HAP-1 (cell line): ENCODE data around the gene TIMM44.
"Not testable (repeated sequence)": the region's sequence is repeated elsewhere in the genome, so short reads cannot be mapped to it uniquely, and the experiment has no call there.

Source experiments
- DNase-seq, 2 experiments: peaks; one replicate each; pipeline ENCODE4 v3.0.0-alpha.2; 2016 to 2020; ENCODE audit warnings: low spot score in 2 of 2
- H3K27me3 ChIP-seq: fragments of 250-450 bp; sonication (Bioruptor Pico); 2 replicates; pipeline ENCODE4 v1.5.1; 2020; ENCODE audit warnings: low read depth, mild to moderate bottlenecking, moderate library complexity
- H3K36me3 ChIP-seq: fragments of 250-450 bp; sonication (Bioruptor Pico); replicated peaks from 2 replicates; pipeline ENCODE4 v1.5.1; 2020; ENCODE audit warnings: mild to moderate bottlenecking
- H3K4me1 ChIP-seq: fragments of 250-450 bp; sonication (Bioruptor Pico); 2 replicates; pipeline ENCODE4 v1.5.1; 2020; ENCODE audit warnings: mild to moderate bottlenecking
- H3K4me3 ChIP-seq: fragments of 250-450 bp; sonication (Bioruptor Pico); 2 replicates; pipeline ENCODE4 v1.5.1; 2020; ENCODE audit warnings: mild to moderate bottlenecking, moderate library complexity
- H3K9me3 ChIP-seq: fragments of 250-450 bp; sonication (Bioruptor Pico); 2 replicates; pipeline ENCODE4 v1.5.1; 2020; ENCODE audit warnings: mild to moderate bottlenecking, moderate library complexity
- in situ Hi-C: fragments of 300-500 bp; cut with MboI; formaldehyde crosslinking; loops from 3 replicates; pipeline ENCODE4 v1.14.3; 2020; ENCODE audit warnings: low sequenced_read_pairs, inconsistent platforms, mixed read lengths

TIMM44 gene

DNA sequence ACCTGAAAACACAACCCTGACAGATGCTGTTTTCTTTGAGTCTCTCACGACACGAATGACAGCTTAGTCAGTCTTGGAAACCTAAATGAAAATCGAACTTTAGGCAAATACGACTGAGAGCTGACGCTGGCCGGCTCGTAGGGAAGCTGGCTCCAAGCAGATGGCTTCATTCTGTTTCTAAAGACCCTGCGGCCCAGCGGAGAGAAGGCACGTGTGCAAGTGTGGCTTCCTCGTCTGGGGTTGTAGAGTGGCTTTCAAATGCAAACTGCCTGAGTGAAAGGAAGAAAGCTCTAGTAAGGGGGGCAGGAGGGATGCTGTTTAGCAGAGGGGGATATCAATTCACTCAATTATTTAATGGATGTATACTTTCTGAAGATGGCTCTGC is 26.1 kb upstream of the TIMM44 start:
- Histone ChIP-seq H3K4me3 (no peak overlapping the region), H3K4me1 (no peaks in the 10 kb centered on the region), H3K9me3 (no peaks in the 10 kb centered on the region), H3K36me3 (peaks cover 88% of the 10 kb centered on the region), H3K27me3 (no peaks in the 10 kb centered on the region)
- in situ Hi-C loops = no loop called here
- DNase-seq = peak in 1 of 2 experiments; percentile 45

DNA sequence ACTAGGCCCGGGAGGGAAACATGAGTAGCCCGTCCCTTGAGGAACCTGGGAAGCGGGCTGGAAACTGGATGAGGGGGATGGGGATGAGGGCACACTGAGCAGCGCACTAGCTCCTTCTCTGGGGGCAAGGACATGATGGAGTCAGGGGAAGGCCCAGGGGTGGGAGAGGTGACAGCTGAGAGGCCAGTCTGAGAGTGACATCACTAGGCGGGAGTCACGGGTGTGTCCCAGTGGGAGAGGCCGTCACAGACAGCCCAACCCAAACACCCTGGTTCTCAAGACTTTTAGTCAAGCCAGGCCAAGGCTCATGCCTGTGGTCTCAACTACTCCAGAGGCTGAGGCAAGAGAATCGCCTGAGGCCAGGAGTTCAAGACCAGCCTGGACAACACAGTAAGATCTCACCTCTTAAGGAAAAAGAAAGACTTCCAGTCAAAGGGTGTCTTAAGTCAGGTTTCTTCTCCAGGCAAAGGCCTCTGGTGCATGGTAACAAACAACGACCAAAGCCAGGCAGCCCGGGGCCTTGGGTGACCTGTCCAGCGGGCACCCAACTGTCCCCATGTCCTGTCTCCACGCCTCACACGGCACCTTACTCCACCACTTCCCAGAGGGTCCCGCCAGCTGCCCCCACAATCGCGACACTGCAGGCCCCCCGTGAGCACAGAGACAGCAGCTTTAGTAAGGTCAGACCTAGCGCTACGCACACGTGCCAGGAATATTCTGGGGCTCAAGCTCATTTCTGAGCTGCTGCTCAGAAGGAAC is 25.5 kb upstream of the TIMM44 start:
- H3K9me3 ChIP-seq = no peaks in the 10 kb centered on the region
- H3K4me3 ChIP-seq = no peak overlapping the region
- H3K4me1 ChIP-seq = no peaks in the 10 kb centered on the region
- no peak for DNase-seq
- in situ Hi-C loops = no loop called here
- no peaks in the 10 kb centered on the region for H3K27me3 ChIP-seq
- H3K36me3 ChIP-seq = peaks cover 87% of the 10 kb centered on the region

DNA sequence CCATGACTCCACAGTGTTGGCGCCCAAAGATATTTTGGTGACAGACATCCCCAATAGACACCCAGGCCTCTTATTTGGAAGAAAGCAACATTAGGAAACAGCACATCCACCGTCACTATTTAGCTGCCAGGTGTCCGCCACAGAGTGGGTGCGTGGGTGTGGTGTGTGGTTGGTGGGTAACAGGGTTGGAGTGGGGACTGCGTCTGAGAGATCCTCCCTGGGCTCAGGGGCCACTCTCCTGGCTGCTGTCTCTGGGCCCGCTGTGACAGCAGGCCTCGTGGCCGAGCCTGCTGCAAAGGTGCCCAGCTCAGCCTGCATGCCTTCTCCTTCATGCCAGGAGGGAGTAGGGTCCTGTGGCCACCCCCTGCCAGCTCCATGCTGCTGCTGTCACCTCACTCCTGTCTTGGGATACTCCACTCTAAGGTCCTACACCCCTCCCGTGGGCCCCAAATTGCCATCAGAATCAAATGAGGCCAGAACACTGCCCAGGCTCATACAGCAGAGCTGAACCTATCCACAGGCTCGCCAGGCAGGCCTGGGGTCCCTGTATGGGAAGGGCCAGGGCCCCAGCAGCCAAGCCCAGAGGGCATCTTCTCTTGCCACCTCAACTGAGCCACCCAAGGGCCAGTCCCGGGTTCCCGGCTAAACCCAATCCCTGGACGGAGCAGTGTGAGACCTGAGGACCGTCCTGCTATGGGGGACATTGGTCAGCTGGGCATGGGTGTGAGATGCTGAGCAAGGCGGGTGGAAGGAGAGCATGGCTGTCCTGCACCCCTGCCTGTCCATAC is 24.7 kb upstream of the TIMM44 start:
- in situ Hi-C loops = no loop called here
- Histone ChIP-seq H3K27me3 (no peaks in the 10 kb centered on the region), H3K4me3 (no peak overlapping the region), H3K9me3 (no peaks in the 10 kb centered on the region), H3K36me3 (peaks cover 87% of the 10 kb centered on the region), H3K4me1 (no peaks in the 10 kb centered on the region)
- DNase-seq = no peak

DNA sequence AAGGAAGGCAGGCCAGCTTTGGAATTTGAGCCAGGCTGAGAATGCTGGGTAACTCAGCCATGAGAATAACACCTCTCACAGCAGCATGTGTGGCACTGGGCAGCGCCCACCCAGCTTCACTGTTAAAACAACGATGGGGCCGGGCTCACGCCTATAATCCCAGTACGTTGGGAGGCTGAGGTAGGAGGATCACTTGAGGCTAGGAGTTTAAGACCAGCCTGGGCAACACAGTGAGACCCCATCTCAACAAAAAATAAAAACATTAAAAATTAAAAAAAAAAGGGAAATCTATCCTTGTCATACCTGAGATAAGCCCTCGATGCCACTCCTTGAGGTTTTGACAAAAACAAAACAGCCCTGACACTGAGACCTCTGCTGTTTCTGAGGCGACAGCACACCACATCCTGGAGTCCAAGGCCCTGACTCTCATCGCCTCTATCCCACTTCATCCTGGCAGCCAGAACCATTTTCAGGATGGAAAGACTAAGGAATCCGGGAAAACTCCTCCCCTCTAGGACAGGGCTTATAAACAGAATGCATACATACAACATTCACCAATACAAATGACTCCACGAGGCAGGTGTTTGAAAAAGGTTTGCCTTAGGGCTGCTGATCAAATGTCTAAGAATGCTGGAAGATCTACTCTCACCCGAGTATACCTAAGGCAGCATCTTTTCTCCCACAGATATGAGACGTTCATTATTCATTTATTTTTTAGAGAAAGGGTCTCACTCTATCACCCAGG is 22.6 kb upstream of the TIMM44 start:
- DNase-seq = no peak
- H3K27me3 ChIP-seq = no peaks in the 10 kb centered on the region
- no peaks in the 10 kb centered on the region for H3K4me1 ChIP-seq
- in situ Hi-C loops = no loop called here
- H3K9me3 ChIP-seq = no peaks in the 10 kb centered on the region
- peaks cover 93% of the 10 kb centered on the region for H3K36me3 ChIP-seq
- no peak overlapping the region for H3K4me3 ChIP-seq

DNA sequence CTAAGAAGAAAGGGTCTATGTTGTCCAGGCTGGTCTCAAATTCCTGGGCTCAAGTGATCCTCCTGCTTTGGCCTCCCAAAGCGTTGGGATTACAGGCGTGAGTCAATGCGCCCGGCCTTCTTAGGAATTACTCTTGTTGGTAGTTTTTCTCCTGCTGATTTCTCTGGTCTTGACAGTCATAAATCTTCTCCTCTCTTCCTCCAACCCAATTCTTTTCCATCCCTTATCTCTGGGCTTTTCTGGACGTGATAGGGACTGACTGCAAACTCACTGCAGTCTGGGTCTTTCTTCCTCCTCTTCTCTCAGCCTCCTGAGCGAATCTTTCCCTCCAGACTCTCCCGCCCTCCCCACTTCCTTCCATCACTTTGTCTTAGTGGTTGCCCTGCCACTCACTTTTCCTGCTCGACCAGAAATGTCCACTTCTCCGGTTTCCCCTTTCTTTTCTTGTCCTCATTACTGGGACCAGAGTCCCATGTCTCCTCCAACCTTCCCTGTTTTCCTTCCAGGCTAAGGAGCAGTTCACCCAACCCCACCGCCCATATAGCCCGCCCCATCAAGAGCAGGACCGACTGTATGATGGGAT is 21.9 kb upstream of the TIMM44 start:
- no peaks in the 10 kb centered on the region for H3K27me3 ChIP-seq
- H3K4me3 ChIP-seq = no peak overlapping the region
- in situ Hi-C loops = no loop called here
- H3K4me1 ChIP-seq = no peaks in the 10 kb centered on the region
- H3K36me3 ChIP-seq = peaks cover 87% of the 10 kb centered on the region
- H3K9me3 ChIP-seq = no peaks in the 10 kb centered on the region
- no peak for DNase-seq

DNA sequence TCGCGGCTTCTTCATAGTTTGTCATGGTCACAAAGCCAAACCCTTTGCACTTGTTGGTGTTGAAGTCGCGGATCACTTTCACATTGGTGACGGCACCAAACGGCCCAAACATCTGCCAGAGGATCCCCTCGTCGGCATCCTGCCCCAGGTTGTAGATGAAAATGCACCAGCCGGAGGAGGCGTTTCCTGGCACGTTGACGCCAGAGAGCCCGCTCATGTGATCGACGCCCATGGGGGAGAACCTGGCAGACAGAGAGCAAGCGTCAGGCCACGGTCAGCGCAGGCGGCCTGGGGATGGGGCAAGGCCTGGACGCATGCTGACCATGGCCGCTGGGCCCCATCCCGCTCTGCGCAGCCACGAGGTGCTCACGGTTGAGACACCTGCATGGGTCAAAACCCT is 20.1 kb upstream of the TIMM44 start:
- H3K4me1 ChIP-seq = no peaks in the 10 kb centered on the region
- H3K27me3 ChIP-seq = no peaks in the 10 kb centered on the region
- no peaks in the 10 kb centered on the region for H3K9me3 ChIP-seq
- H3K36me3 ChIP-seq = peaks cover 72% of the 10 kb centered on the region
- no peak for DNase-seq
- in situ Hi-C loops = no loop called here
- no peak overlapping the region for H3K4me3 ChIP-seq

DNA sequence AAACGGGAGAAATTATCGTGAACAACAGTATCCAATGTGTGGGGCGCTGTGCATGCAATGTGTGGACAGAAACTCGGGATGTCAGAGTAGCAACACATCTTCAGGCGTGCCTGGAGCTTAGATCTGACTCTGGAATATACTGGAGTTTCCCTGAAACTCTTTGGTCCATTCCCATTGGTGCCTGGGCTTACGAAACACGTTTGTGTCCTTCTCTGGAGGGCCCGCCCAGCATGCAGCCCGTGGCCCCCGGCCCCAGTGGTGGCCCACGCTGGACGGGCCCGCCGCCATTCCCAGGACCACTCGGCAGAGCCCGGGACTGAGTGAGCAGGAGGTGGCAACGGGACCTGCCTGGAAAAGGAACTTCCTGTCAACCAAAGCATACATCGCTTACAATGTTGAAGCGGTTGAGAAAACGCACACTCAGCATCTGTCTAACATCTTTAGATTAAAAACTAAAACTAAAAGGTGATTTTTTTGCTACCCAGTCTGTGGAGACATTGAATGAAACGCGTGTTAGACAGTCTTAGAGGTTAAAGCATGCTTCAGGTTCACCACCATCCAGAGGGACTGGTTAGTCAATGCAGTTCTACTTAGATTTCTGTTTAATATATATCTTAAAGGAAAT is 19.3 kb upstream of the TIMM44 start:
- Histone ChIP-seq H3K36me3 (peaks cover 71% of the 10 kb centered on the region), H3K27me3 (no peaks in the 10 kb centered on the region), H3K4me1 (no peaks in the 10 kb centered on the region), H3K9me3 (no peaks in the 10 kb centered on the region), H3K4me3 (no peak overlapping the region)
- no peak for DNase-seq
- in situ Hi-C loops = no loop called here

DNA sequence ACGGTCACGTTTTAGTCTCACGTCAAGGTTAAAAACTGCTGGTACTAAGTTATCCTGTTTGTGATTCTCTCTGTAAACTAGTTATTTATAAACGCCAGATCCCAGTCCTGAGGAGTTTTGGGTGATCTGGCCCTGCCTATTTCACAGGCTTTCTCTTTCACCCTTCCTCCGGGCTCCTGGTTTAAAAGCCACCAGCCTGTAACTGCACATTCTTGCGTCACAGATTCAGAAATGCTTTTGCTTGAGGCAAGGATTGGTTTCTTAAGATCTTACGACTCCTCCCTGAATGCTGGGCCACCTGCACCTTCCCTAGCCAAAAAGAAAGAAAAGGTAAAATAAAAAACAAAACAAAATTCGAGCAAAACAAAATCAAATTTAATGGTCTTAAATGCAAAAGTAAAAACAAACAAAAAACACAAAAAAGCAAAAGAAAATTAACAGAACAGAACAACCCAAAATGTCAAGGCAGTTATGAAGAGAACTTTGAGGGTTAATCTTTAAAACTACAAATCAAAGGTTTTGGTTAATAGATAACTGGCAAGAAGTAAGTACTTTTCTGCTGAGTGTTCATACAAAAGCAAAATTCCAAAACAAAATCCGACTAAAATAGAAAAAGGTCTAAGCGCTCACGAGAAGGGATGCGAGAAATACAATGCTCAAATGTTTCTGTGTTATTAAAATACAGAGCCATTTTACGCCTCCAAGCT is 18.6 kb upstream of the TIMM44 start:
- H3K4me3 ChIP-seq = no peak overlapping the region
- DNase-seq = no peak
- peaks cover 64% of the 10 kb centered on the region for H3K36me3 ChIP-seq
- H3K4me1 ChIP-seq = no peaks in the 10 kb centered on the region
- H3K27me3 ChIP-seq = no peaks in the 10 kb centered on the region
- in situ Hi-C loops = no loop called here
- H3K9me3 ChIP-seq = no peaks in the 10 kb centered on the region

DNA sequence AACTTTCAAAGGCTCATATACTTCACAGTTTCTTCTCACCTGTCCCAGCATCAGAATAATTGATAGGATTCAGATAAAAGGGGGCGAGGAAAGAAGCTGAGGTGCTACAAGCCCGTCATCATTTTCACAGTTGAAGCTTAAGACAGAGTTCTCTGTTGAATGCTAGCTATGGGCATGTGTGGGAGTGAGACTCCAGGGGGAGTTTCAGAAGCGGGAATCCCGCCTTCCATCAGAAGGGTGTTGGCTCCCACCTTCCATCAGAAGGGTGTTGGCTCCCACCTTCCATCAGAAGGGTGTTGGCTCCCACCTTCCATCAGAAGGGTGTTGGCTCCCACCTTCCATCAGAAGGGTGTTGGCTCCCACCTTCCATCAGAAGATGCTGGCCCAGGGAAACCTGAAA is 17.6 kb upstream of the TIMM44 start:
- in situ Hi-C loops, H3K4me3 ChIP-seq, H3K4me1 ChIP-seq, DNase-seq, H3K9me3 ChIP-seq, H3K27me3 ChIP-seq: not testable (repeated sequence)
- peaks cover 56% of the 10 kb centered on the region for H3K36me3 ChIP-seq

DNA sequence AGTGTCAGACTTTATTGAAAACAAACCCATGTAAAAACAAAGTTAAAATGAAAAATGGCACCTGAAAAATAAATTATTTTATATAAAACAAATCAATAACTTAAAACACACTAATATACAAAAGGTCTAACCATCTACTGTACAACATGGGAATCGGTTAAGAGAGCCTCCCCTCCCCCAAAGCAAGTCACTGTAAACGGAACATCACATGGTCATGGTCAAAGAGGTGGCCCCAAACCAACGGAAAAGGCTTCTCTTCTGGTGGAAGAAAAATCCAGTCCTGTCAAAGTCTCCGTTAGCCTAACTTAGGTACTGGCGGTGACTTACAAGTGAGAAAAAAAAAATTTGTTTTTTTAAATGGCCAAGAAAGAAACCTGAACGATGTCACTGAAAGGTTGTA is 15.7 kb upstream of the TIMM44 start:
- Histone ChIP-seq H3K9me3 (no peaks in the 10 kb centered on the region), H3K27me3 (no peaks in the 10 kb centered on the region), H3K36me3 (peaks cover 41% of the 10 kb centered on the region), H3K4me3 (no peak overlapping the region), H3K4me1 (no peaks in the 10 kb centered on the region)
- DNase-seq = no peak
- in situ Hi-C loops = no loop called here

DNA sequence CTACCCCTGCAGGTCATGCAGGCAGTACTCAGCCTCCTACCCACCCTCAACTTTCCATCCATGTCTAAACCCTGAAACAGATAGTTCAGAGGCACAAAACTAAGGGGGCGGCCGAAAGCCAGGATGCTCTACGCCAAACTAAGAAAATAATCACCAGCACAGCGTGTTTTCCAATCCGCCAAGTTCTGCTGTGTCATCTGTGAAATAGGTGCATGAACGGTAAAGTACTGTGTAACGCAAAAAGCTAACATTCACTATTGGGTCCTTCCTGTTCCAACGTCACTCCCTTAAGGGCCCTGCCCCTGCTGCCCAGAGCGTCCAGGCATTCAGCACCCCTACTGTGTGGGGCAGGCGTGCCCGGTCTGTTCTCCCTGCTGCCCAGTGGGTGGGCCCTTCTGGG is 12.2 kb upstream of the TIMM44 start:
- no peak for DNase-seq
- peaks cover 10% of the 10 kb centered on the region for H3K36me3 ChIP-seq
- no peaks in the 10 kb centered on the region for H3K27me3 ChIP-seq
- H3K9me3 ChIP-seq = no peaks in the 10 kb centered on the region
- H3K4me1 ChIP-seq = no peaks in the 10 kb centered on the region
- H3K4me3 ChIP-seq = no peak overlapping the region
- in situ Hi-C loops = no loop called here

DNA sequence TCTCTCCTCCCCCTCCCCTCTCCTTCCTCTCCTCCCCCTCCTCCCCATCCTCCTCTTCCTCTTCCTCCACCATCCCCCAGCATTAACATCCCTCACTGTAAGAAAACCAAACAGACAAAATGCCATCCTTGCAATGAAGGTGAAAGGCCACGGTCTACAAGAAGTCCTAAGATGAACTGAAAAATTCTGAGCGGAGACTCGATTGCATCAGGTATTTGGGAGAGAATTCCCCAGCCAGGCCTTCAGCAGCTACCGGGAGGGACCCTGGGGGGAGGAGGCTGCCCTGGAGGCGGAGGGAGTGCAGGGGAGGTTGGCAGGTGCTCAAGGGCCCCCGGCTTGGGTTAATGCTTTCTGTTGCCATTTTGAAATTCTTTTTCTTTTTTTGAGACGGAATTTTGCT is 10.1 kb upstream of the TIMM44 start:
- in situ Hi-C loops = no loop called here
- no peak overlapping the region for H3K4me3 ChIP-seq
- peaks cover 7% of the 10 kb centered on the region for H3K36me3 ChIP-seq
- no peaks in the 10 kb centered on the region for H3K27me3 ChIP-seq
- DNase-seq = no peak
- H3K9me3 ChIP-seq = no peaks in the 10 kb centered on the region
- H3K4me1 ChIP-seq = no peaks in the 10 kb centered on the region

DNA sequence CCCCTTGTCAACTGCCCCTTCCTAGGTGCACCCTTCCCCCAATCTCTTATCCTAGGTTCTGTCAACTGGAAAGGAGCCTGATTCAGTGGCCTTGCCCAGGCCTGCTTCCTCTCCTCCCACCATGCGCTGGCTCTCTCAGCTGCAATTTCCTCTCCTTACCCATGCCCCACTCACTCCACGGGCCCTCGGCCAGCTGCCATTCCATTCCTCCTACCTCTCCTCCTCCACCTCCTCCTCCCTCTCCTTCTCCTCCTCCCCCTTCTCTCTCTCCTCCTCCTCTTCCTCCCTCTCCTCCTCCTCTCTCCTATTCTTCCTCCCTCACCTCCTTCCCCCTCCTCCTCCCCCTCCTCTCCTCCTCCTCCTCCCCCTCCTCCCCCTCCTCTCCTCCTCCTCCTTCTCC is 9.6 kb upstream of the TIMM44 start:
- Histone ChIP-seq H3K9me3 (no peaks in the 10 kb centered on the region), H3K4me1 (no peaks in the 10 kb centered on the region), H3K4me3 (no peak overlapping the region), H3K27me3 (no peaks in the 10 kb centered on the region), H3K36me3 (peaks cover 3% of the 10 kb centered on the region)
- in situ Hi-C loops = no loop called here
- no peak for DNase-seq
